ENCODE measurements around the gene MORN2. TPM values are rescaled to one million over a fixed set of nuclear protein-coding genes. Genes with fewer than 3 reads are reported as not detected.
A peak's percentile ranks its signal among the peaks of the same experiment; 100 is the strongest.

Gene MORN2
- 10 to 100 TPM; 11.4 to 19.9 (median 13.0) TPM for polyA plus RNA-seq (ENCODE audit: insufficient read length in 10 of 10)
- long read RNA-seq, donor 1, transcript MORN2-201 (5 exons, 739 nt): major isoform, 9 of 9 reads
- long read RNA-seq, donor 1, partial matches to known transcripts: 0 of 9 reads
- long read RNA-seq, donor 1, other reads (novel, unspliced or antisense): 0 of 9 reads
- long read RNA-seq, donor 2, transcript MORN2-201 (5 exons, 739 nt): major isoform, 6 of 6 reads
- long read RNA-seq, donor 2, partial matches to known transcripts: 0 of 6 reads
- long read RNA-seq, donor 2, other reads (novel, unspliced or antisense): 0 of 6 reads
- long read RNA-seq, donor 3: 0 reads
- long read RNA-seq, donor 4, transcript MORN2-201 (5 exons, 739 nt): major isoform, 5 of 5 reads
- long read RNA-seq, donor 4, partial matches to known transcripts: 0 of 5 reads
- long read RNA-seq, donor 4, other reads (novel, unspliced or antisense): 0 of 5 reads
- long read RNA-seq, donor 5, transcript MORN2-201 (5 exons, 739 nt): major isoform, 11 of 11 reads
- long read RNA-seq, donor 5, partial matches to known transcripts: 0 of 11 reads
- long read RNA-seq, donor 5, other reads (novel, unspliced or antisense): 0 of 11 reads
- long read RNA-seq, donor 6, partial matches to known transcripts: 0 of 3 reads
- long read RNA-seq, donor 6, other reads (novel, unspliced or antisense): 0 of 3 reads
- long read RNA-seq, donor 7, partial matches to known transcripts: 0 of 3 reads
- long read RNA-seq, donor 7, other reads (novel, unspliced or antisense): 0 of 3 reads
- long read RNA-seq, donor 8, transcript MORN2-201 (5 exons, 739 nt): major isoform, 9 of 9 reads
- long read RNA-seq, donor 8, partial matches to known transcripts: 0 of 9 reads
- long read RNA-seq, donor 8, other reads (novel, unspliced or antisense): 0 of 9 reads
- long read RNA-seq, donor 9, partial matches to known transcripts: 0 of 1 reads
- long read RNA-seq, donor 9, other reads (novel, unspliced or antisense): 0 of 1 reads

DNA sequence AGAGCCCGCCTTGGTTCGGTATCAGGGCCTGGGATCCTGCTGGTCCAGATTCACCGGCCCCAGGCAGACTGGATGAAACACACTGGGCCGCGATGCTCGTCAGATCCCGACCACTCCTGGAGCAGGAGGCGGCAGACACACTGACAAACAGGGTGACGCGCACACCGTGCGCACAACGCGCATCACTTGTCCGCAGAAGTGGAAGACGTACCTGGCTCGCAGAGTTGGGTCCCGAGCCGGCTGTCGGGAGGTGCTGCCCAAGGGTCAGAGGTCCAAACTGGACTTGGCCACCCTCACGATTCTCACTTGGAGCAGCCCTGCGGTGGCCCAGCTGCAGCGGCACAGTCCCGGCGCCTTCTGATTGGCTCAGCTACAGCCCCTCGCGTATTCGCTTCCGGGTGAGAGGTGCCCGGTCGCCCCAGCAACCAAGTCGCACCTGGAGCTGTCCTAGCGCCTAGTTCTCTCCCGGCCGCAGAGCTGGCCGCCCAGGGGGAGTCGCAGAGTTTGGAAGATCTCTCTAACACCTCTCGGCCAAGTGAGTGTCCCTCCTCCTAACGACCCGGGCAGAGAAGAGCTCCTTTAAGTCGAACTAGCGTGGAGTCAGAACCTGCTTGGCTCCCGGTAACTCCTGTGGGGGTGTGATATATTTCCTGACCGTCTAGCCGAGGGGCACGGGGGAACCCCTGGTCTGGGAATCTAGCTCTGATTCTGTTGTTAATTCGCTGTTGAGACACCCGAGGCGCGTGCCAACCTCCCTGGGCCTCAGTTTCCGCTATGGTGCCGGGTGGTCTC, at the start of gene MORN2, which contains the start of gene DHX57:
Gene MORN2, plus strand, starts transcription at position 401 of the 792 bp plus-strand sequence.
Gene DHX57, minus strand, starts transcription at position 359 of the 792 bp plus-strand sequence. CDS start 7,529 bp downstream, outside the sequence.
- DNase-seq: peak; percentile 76 to 97 (median 91)

DNA sequence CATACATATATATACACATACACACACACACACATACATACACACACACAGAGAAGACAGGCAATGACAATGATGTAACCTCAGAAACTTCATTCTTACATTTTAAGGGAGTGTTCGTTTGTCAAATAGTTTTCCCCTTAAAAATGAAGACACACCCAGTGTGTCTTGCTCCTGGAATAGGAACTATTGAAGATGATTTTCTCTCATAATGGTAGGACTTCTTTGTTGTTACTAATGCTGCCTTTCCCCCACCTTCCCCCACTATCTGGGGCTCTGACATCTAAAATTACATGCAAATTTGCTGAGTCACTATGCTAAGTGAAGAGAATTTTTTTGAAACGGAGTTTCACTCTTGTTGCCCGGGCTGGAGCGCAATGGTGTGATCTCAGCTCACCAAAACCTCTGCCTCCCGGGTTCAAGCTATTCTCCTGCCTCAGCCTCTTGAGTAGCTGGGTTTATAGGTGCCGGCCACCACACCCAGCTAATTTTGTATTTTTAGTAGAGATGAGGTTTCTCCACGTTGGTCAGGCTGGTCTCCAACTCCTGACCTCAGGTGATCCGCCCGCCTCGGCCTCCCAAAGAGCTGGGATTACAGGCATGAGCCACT, 48.1 kb upstream of the MORN2 start:
- peak in 1 of 3 donors; percentile 45 for DNase-seq

DNA sequence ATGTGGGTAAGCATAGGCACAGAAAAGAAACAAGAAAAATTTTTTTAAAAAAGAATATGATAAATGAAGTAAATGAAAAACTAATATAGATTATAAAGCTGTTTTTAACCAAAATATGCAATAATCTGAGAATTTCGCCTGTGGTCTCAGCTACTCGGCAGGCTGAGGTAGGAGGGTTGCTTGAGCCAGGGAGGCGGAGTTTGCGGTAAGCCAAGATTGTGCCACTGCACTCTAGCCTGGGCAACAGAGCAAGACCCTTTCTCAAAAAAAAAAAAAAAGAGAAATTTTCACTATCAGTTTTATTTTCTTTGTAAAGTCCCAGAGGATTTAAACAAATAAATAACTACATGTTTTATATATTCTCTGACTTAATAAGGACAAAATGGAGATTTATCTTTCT, 47.3 kb upstream of the MORN2 start:
- no peak for DNase-seq

DNA sequence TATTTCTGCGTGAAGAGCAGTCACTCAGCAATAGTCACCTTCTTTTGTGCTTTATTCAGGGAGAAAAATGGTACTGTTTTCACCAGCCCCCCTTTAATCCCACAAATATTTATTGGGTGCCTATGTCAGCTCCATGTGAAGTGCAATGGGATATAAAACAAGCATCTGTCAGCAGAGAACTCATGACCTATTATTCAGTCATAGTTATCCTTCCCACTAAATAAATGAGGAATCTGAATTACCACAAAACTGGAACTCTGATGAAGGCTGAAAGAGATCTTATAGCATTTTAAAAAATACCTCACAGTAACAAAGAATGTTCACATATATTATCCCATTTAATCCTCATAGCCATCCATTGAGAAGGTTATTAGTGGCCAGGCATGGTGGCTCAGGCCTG, 45.8 kb upstream of the MORN2 start:
- DNase-seq: no peak

DNA sequence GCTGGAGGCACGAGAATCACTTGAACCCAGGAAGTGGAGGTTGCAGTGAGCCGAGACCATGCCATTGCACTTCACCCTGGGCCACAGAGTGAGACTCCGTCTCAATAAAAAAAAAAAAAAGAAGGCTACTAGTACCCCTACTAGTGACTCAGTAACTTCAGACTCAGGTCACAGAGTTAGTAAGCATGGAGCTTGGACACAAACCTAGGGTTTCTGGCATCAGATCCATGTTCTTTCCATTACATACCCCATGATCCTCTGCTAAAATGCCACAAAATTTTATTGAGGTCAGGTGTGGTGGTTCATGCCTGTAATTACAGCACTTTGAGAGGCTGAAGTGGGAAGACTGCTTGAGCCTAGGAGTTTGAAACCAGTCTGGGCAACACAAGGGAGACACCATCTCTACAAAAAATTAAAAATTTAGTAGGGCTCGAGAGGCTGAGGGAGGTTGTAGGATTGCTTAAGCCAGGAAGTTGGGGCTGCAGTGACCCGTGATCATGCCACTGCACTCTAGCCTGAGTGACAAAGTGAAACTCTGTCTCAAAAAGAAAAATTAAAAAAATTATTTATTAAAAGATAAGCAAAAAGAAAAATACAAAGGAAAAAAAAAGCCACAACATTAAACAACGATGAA, 45.1 kb upstream of the MORN2 start:
- no peak for DNase-seq

DNA sequence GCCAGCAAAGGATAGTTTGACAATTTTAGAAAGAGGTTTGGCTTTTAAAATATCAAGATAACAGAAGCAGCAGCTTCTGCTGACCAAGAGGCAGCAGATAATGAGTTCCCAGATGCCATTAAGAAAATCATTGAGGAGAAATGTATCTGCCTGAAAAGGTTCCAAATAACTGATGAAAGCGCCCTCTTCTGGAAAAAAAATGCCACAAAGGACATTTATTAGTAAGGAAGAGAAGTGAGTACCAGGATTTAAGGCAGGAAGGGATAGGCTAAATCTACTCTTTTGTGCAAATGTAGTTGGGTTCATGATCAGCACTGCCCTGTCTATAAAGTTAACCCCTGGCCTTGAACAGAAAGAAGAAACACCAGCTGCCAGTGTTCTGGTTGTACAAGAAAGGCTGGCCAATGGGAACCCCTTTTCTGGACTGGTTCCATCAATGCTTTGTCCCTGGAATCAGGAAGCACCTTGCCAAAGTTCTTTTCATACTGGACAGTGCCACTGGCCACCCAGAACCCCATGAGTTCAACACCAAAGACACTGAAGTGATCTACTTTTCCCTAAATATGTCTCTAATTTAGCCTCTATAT, 40.7 kb upstream of the MORN2 start:
- DNase-seq: peak in 1 of 3 donors; percentile 12

DNA sequence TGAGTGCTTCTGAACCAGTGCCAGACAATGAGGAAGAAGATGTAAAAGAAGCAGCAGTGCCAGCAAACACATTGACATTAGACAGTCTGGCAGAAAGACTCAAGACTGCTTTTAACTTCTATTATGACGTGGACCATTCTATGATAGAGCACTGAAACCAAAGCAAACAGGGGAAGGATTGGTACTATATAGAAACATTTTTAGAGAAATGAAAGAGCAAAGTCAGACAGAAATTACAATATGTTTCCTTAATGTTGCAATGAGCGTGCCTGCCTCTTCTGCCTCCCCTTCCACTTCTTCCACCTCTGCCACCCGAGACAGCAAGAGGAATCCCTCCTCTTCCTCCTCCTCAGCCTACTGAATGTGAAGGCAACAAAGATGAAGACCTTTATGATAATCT, 39.8 kb upstream of the MORN2 start:
- DNase-seq: peak in 1 of 3 donors; percentile 22

DNA sequence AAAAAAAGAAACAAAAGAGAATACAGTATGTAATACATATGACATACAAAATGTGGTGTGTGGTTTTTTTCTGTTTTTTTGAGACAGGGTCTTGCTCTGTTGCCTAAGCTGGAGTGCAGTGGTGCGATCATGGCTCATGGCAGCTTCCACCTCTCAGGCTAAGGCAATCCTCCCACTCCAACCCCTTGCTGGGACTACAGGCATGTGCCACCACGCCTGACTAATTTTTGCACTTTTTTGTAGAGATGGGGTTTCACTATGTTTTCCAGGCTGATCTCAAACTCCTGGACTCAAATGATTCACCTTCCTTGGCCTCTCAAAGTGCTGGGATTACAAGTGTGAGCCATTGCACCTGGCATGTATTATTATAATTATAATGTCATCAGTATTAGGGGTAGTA, 39.0 kb upstream of the MORN2 start:
- no peak for DNase-seq

DNA sequence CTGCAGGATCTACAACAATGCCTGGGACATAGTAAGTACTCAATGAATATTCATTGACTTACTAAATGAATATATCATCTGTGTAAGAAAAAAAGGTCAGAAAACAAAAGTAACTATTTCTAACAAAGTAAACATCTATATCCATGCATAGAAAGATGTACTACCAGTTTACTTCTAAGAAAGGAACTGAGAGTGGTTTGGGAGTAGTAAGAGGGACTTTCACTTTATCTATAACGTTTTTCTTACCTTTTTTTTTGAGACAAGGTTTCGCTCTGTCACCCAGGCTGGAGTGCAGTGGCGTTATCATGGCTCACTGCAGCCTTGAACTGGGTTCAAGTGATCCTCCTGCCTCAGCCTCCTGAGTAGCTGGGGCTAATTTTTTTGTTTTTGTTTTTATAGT, 25.7 kb upstream of the MORN2 start:
- no peak for DNase-seq

DNA sequence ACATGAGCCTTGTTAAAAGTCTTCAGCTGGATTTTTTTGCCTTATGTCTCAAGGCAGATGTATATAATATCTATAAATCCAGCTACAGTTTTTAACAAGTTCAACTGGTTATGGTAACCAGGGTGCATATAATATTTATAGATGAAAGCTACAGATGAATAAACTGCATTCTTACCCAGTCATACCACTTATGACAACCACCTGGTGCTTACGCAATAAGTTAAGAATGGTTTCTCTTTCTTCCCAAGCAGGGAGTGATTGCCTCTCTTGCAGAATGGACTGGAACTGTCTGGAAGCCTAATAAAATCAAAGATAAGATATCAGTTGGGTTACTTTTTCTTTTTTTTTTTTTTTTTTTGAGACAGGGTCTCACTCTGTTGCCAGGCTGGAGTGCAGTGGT, 19.6 kb upstream of the MORN2 start:
- DNase-seq: no peak

DNA sequence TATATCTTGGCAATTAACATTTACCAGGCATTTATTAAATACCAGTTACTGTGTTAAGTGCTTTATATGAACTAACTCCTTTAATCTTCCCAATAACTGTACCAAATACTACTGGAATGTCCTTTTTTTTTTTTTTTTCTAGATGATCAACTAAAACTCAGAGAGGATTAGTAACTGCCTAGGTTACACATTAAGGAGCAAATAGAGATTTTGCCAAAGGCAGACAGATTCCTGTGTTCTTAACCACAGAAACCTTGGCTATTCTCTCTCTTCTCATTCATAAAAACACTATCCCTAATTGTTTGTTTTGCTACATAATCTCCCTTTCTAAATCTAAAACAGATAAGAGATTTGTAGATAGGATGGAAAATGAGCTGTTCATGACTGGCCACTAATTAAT, 13.3 kb upstream of the MORN2 start:
- no peak for DNase-seq

DNA sequence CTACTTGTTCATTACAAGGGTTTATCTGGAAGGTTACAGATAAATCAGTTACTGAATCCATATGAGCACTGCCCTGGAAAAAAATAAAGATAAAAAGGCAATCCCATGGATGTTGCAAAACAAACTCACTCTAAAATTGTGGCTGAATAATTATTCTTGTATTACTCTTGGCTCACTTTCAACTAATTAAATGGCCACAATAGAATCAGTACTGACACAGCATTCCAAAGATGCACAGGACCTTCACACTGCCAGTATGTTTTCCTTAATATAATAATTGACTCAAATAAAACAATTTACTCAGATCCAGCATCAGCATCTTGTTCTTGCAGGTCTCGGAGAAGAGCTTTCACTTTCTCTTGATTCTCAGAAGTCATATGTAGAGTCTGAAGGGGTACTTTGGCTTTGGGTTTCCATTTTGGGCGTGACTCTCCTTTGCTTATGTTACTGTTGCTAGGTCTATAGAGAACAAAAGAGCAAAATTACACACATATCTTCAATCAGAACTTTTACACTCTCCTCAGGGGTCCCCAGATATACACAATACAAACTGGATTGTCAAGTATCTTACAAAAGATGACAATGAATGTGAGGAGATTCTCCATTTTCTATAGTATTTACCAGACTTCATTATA, 12.6 kb upstream of the MORN2 start:
- DNase-seq: no peak

DNA sequence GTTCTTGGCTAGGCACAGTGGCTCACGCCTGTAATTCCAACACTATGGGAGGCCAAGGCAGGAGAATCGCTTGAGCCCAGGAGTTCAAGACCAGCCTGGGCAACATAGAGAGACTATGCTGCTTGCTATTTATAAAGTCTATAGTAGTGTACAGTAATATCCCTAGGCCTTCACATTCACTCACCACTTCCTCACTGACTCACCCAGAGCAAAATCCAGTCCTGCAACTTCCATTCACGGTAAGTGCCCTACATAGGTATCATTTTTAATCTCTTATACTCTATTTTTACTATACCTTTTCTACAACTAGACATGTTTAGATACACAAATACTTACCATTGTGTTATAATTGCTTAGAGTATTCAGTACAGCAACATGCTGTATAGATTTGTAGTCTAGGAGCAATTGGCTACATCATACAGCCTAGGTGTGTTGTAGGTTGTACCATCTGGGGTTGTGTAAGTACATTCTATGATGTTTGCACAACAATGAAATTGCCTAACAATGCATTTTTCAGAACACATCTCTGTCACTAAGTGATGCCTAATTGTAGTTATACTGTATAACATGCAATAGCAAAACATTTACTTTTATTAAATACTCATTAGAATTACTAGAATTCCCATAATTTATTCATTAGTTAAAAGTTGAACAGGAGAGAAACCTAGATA, 8.9 kb upstream of the MORN2 start:
- no peak for DNase-seq

DNA sequence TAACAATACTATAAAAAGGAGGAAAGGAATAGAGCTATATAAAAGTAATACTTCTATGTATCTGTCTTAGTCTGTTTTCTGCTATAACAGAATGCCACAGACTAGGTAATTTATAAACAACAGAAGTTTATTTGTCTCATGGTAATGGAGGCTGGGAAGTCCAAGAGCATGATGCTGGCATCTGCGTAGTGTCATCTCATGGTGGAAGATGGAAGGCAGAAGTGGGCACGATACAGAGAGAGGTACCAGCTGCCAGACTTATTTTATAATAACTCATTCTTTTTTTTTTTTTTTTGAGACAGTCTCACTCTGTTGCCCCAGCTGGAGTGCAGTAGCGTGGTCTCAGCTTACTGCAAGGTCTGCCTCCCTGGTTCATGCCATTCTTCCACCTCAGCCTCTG, 4.3 kb upstream of the MORN2 start:
- no peak for DNase-seq

DNA sequence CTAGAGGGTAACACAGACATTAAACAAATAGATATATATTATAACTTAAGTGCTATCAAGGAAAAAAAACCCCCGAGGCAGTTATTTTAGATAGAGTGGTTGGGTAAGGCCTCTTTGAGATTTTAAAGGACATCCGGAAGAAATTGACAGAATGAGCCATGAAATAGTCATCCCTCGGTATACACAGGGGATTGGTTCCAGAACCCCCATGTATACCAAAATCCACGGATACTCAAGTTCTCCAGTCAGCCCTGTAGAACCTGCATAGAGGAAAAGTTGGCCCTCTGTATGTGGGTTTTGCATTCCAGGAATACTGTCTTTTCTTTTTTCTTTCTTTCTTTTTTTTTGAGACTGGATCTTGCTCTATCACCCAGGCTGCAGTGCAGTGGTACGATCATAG, 2.0 kb upstream of the MORN2 start:
- DNase-seq: no peak

DNA sequence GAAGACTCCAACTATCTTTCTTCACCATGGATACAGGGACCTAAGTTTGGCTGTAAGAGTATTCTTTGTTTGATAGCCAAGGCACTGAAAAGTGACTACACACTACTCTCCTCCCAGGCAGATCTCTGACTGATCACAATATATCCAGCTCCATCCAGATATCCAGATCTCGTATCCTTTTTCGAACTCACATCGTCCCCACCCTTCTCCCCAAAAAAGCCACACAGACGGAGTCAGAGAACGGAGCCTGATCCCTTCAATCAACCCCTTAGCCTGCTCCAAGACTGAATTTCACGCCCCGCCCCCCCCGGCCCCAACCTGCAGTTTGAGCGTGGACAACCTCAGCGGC, 575 bp upstream of the MORN2 start:
- no peak for DNase-seq

DNA sequence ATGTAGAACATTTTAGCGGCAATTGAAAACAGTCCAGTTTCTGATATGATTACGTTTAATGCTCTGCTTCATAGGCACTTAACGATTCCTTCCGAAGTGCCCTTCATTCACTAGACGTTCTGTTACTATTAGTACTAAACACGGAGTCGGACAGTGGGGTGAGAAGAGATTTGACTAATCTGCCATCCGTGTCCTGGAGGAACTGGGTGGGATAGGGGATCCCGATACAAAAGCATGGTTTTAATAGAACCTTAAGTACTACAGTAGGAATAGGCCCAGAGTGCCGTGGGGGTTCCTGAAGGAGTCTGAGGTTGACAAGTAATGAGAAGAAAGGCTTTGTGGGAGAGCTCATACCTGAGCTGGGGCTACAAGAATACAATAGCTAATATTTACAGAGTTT, 631 bp downstream of the MORN2 start:
- DNase-seq: no peak

DNA sequence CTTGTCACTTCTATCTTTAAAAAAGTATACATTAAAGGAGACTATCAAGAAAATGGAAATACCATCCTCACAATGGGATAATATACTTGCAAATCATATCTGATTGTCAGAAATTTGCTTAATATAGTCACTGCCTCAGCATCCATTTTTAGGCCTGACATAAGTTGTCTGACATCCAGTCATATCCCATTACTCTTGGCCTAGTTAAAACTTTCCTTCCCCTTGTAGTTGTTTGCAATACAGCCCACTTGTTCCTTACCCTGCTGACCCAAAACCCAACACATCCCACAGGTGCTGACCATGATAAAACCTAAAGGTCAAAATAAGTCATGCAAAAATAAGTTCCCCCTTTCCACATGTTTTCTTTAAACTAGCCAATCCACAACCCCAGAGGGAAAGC, 10.3 kb downstream of the MORN2 start:
- no peak for DNase-seq

DNA sequence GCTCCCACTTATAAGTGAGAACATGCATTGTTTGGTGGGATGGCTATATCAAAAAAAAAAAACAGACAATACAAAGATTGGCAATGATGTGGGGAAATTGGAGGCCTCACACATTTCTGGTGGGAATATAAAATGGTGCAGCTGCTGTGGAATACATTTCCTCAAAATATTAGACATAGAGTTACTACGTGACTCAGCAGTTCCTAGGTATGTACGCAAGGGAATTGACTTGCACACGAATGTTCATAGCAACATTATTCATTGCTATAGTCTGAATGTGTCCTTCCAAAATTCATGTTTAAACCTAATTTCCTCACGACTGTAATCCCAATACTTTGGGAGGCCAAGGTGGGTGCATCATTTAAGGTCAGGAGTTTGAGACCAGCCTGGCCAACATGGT, 11.6 kb downstream of the MORN2 start:
- DNase-seq: no peak
